A549 (cell line): ENCODE results near the gene CMBL. TPM values are rescaled to one million over a fixed set of nuclear protein-coding genes. Genes with fewer than 3 reads are reported as not detected.

Source experiments
- ATAC-seq, 2 experiments: fragments of 200-7000 bp in 1 of 2; fragments of >200 bp in 1 of 2; cut with Nextera tagmentation in 1 of 2; cut with Tn5 transposase in 1 of 2; 3 replicates each; pipeline versions ENCODE4 v1.8.0 to v1.9.1; 2018 to 2020; ENCODE audit warnings: mild to moderate bottlenecking in 1 of 2, moderate library complexity in 1 of 2
- CTCF ChIA-PET: fragments of 300-600 bp; sonication (Branson Sonifier 250); formaldehyde crosslinking; extraction: SDS; loops from one replicate; lab custom pipeline; 2021; ENCODE audit warnings: antibody characterized with exemption, inconsistent platforms; lab: Yijun Ruan, JAX
- POLR2A ChIA-PET: fragments of 350-600 bp; formaldehyde crosslinking; extraction: SDS; loops from one replicate; lab custom pipeline; 2021; ENCODE audit warnings: antibody characterized with exemption, inconsistent platforms; lab: Yijun Ruan, JAX
- DNase-seq, 2 experiments: peaks; one replicate each; pipeline versions ENCODE4 v3.0.0 to v3.0.0-alpha.2; 2011 to 2016; ENCODE audit warnings: low read depth in 1 of 2, low spot score in 1 of 2
- FAIRE-seq: peaks from 2 replicates; lab custom pipeline; 2011; peaks lifted over from hg19 to GRCh38; lab: Jason Lieb, UNC
- H3K27ac ChIP-seq, 2 experiments: fragments of >200 bp; sonication (Bioruptor Twin); formaldehyde crosslinking; 3 replicates each; pipeline ENCODE4 v1.5.1; 2016 to 2017
- H3K4me1 ChIP-seq: fragments of >200 bp; sonication (Bioruptor Twin); formaldehyde crosslinking; 3 replicates; pipeline ENCODE4 v1.6.1; 2016
- H3K4me2 ChIP-seq: fragments of >200 bp; sonication (Bioruptor Twin); formaldehyde crosslinking; 3 replicates; pipeline ENCODE4 v1.6.1; 2016
- H3K4me3 ChIP-seq: fragments of >200 bp; sonication (Bioruptor Twin); formaldehyde crosslinking; 3 replicates; pipeline ENCODE4 v1.5.1; 2016
- H3K9me3 ChIP-seq: fragments of >200 bp; sonication (Bioruptor Twin); formaldehyde crosslinking; 3 replicates; pipeline ENCODE4 v1.6.1; 2016
- CHD4 ChIP-seq: fragments of 200-600 bp; sonication (generic); IDR thresholded peaks from 2 replicates; pipeline ENCODE4 v1.6.1; 2016; ENCODE audit warnings: antibody characterized with exemption, mild to moderate bottlenecking, borderline replicate concordance
- EHMT2 ChIP-seq: fragments of 200-600 bp; sonication (generic); IDR thresholded peaks from 2 replicates; pipeline ENCODE4 v1.6.1; 2016; ENCODE audit warnings: antibody characterized with exemption, low read depth, mild to moderate bottlenecking, moderate library complexity
- ELK1 ChIP-seq: fragments of 150-350 bp; IDR thresholded peaks from 2 replicates; pipeline ENCODE4 v1.6.1; 2014; ENCODE audit warnings: low read depth, mild to moderate bottlenecking, low read length
- FOSB ChIP-seq: fragments of 250-450 bp; sonication (Bioruptor Pico); IDR thresholded peaks from 2 replicates; pipeline ENCODE4 v1.5.0; 2020; ENCODE audit warnings: mild to moderate bottlenecking, moderate library complexity
- FOXS1 ChIP-seq: fragments of 250-450 bp; sonication (Bioruptor Pico); IDR thresholded peaks from 2 replicates; pipeline ENCODE4 v1.5.0; 2020; ENCODE audit warnings: mild to moderate bottlenecking, moderate library complexity
- HDAC2 ChIP-seq: fragments of 200-600 bp; sonication (generic); IDR thresholded peaks from 2 replicates; pipeline ENCODE4 v1.6.1; 2016
- HES2 ChIP-seq: fragments of >200 bp; sonication (Bioruptor Twin); formaldehyde crosslinking; IDR thresholded peaks from 2 replicates; pipeline ENCODE4 v1.6.1; 2016
- HEYL ChIP-seq: fragments of 250-450 bp; sonication (Bioruptor Pico); IDR thresholded peaks from 2 replicates; pipeline ENCODE4 v1.8.0; 2021; ENCODE audit warnings: mild to moderate bottlenecking, moderate library complexity
- HOXB13 ChIP-seq: fragments of 250-450 bp; sonication (Bioruptor Pico); IDR thresholded peaks from 2 replicates; pipeline ENCODE4 v1.5.0; 2020; ENCODE audit warnings: low read depth, mild to moderate bottlenecking, moderate library complexity
- JUN ChIP-seq, 2 experiments: fragments of >200 bp; sonication (Bioruptor Twin); formaldehyde crosslinking; IDR thresholded peaks; 2 replicates in 1 of 2; 3 replicates in 1 of 2; pipeline ENCODE4 v1.6.1; 2016 to 2017
- JUNB ChIP-seq: fragments of >200 bp; sonication (Bioruptor Twin); formaldehyde crosslinking; IDR thresholded peaks from 2 replicates; pipeline ENCODE4 v1.6.1; 2016
- KDM1A ChIP-seq: fragments of 200-600 bp; sonication (generic); IDR thresholded peaks from 2 replicates; pipeline ENCODE4 v1.6.1; 2016; ENCODE audit warnings: low read depth, mild to moderate bottlenecking
- MAFK ChIP-seq: fragments of 450-650 bp; IDR thresholded peaks from 2 replicates; pipeline ENCODE4 v1.6.1; 2014; ENCODE audit not compliant: partially characterized antibody
- NFE2L2 ChIP-seq: fragments of 150-350 bp; conservative IDR thresholded peaks from 2 replicates; pipeline ENCODE4 v1.6.1; 2014; ENCODE audit warnings: low read length
- POLR2A ChIP-seq: IDR thresholded peaks from 2 replicates; pipeline ENCODE4 v1.6.1; 2012; ENCODE audit warnings: mild to moderate bottlenecking, low read length
- RARB ChIP-seq: fragments of 250-450 bp; sonication (Bioruptor Pico); IDR thresholded peaks from 2 replicates; pipeline ENCODE4 v1.8.0; 2021; ENCODE audit warnings: mild to moderate bottlenecking, moderate library complexity
- SMC3 ChIP-seq: fragments of >200 bp; sonication (Bioruptor Twin); formaldehyde crosslinking; IDR thresholded peaks from 3 replicates; pipeline ENCODE4 v1.6.1; 2018; ENCODE audit warnings: inconsistent platforms
- WGBS: methylation state at CpG from one replicate; pipeline ENCODE4 v1.1.6; 2017; ENCODE audit errors: missing lambda C conversion rate; 5-methylcytosine and 5-hydroxymethylcytosine counted together
- polyA plus RNA-seq, 4 experiments: library from polyadenylated mRNA; depleted of rRNA in 3 of 4; stranded (reverse); fragments of >200 nt; fragmentation: RNase III in 1 of 4; extraction: RNeasy Plus Mini Kit Qiagen cat#74134 plus additional on column Dnase treatment in 1 of 4; gene quantifications; 2 replicates in 3 of 4; 3 replicates in 1 of 4; pipeline ENCODE4 v1.2.3, GENCODE V29; 2011 to 2017
- TF ChIP-seq, protein P1 (sequence below): fragments of 200-600 bp; sonication (generic); IDR thresholded peaks from 2 replicates; pipeline ENCODE4 v1.6.1; 2016; ENCODE audit warnings: antibody characterized with exemption, mild to moderate bottlenecking, moderate library complexity
- TF ChIP-seq, protein P2 (sequence below): IDR thresholded peaks from 2 replicates; pipeline ENCODE4 v1.6.1; 2012

CMBL gene
- polyA plus RNA-seq, 2 of the 4 experiments (the other 2 are of a cell fraction), result 23.5 to 32.6 TPM

DNA sequence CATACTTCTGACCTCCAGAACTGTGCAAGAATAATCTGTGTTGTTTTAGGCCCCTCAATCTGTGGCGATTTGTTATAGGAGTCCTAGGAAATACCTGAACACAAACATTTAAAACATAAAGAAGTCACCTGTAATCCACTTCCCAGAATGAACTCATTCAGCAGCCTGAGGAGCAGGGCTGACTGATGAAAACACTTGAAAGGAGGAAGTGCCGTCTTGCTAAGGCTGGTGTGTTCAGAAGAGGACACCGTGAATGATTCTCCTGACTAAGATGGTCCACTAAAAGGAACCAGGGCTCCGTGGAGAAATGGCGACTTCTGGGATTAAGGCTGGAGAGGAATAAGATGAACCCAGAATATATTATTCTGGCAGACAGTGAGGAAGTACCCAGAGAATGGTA, 27.1 kb upstream of the CMBL start (continued):
- TF ChIP-seq, protein P1, sequence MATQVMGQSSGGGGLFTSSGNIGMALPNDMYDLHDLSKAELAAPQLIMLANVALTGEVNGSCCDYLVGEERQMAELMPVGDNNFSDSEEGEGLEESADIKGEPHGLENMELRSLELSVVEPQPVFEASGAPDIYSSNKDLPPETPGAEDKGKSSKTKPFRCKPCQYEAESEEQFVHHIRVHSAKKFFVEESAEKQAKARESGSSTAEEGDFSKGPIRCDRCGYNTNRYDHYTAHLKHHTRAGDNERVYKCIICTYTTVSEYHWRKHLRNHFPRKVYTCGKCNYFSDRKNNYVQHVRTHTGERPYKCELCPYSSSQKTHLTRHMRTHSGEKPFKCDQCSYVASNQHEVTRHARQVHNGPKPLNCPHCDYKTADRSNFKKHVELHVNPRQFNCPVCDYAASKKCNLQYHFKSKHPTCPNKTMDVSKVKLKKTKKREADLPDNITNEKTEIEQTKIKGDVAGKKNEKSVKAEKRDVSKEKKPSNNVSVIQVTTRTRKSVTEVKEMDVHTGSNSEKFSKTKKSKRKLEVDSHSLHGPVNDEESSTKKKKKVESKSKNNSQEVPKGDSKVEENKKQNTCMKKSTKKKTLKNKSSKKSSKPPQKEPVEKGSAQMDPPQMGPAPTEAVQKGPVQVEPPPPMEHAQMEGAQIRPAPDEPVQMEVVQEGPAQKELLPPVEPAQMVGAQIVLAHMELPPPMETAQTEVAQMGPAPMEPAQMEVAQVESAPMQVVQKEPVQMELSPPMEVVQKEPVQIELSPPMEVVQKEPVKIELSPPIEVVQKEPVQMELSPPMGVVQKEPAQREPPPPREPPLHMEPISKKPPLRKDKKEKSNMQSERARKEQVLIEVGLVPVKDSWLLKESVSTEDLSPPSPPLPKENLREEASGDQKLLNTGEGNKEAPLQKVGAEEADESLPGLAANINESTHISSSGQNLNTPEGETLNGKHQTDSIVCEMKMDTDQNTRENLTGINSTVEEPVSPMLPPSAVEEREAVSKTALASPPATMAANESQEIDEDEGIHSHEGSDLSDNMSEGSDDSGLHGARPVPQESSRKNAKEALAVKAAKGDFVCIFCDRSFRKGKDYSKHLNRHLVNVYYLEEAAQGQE, result no peak
- TF ChIP-seq RARB (no peak), FOXS1 (no peak)

DNA sequence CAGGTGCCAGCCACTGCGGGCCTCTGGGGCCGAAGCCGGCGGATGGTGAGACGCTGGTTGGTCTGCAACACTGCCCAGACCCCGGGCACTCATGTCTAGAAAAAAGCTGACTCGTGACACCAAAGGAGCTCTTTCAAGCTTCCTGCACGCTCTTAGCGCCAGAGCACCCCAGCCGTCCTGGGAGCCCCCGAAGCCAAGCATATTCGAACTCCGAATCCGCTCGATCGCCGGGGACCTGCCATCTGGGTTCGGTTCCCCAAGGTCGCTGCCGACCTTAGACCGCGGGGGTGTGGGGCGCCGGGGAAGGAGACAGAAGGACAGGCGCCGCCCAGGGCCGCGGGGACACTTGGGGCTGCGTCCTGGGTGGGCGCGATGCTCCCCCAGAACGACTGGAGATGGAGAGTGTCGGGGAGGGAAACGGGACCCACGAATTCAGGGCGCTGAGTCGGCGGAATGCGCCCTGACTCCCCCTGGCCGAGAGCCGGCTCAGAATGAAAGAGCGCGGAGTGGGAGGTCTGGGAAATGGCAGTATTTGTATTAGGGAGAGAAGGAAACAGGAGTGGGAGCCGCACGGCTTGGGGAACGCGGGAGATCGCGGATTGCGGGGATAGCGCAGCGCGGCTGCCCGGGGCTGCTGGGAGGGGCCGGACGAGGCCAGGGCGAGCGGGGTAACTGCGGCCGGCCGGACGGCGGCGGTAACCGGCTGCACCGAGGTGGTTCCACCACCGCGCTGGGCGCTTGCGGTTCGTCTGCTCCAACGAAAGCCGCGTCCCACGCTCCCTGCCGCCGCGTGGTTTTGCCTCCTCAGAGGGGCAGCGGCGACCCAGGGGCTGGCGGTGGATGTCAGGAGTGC, 25.7 kb upstream of the CMBL start:
- Histone ChIP-seq H3K4me1 (peaks cover 22% of the 10 kb centered on the region; the same call in 2 of the 3 replicates), H3K4me2 (peak overlapping the region; percentile 71), H3K4me3 (peak overlapping the region; percentile 67), H3K27ac (peak overlapping the region; percentile 73 to 91), H3K9me3 (no peaks in the 10 kb centered on the region)
- ChIA-PET CTCF (interaction anchor here (1.0 kb wide), 1 partner anchor 20 kb away, joined by 3 read pairs; no protein-coding TSS in a partner anchor), POLR2A (interaction anchor here (1.8 kb wide), 1 partner anchor 20 kb away, joined by 5 read pairs; the partner anchor contains the start of gene MARCHF6)
- no peak for FAIRE-seq
- WGBS, result 4% methylated on average over 62 of the region's 81 CpGs
- TF ChIP-seq KDM1A (no peak), CHD4 (no peak), RARB (no peak), NFE2L2 (no peak), SMC3 (0 out of 3 replicates have a peak, but pooled peaks have one; percentile 7), EHMT2 (no peak), HES2 (no peak), MAFK (peak; percentile 84), FOSB (CRISPR knock-in tag) (no peak)
- peak; percentile 90 to 93 for ATAC-seq
- peak; percentile 29 to 48 for DNase-seq

DNA sequence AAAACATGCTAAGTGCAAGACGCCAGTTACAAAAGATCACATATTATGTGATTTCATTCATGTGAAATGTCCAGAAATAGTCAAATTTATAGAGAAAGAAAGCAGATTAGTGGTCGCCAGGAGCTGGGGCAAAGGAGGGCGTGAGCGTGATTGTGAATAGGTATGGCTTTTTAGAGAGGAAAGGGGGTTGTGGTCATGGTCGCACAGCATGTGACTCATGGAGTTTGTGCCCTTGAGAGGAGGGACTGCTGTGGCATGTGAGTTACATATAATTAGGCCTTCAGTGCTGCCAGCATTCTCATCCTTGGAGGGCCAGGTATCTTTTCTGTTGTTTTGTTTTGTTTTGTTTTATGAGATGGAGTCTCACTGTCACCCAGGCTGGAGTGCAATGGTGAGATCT, 24.6 kb upstream of the CMBL start:
- no peak for FAIRE-seq
- POLR2A ChIA-PET, result interaction anchor here (4.0 kb wide), 1 partner anchor 21 kb away, joined by 19 read pairs; the partner anchor contains the start of gene MARCHF6
- H3K4me1 ChIP-seq, result peaks cover 22% of the 10 kb centered on the region; the same call in 2 of the 3 replicates
- H3K9me3 ChIP-seq, result no peaks in the 10 kb centered on the region
- WGBS, result 88% methylated on average over 5 of the region's 5 CpGs
- H3K4me3 ChIP-seq, result no peak overlapping the region
- ATAC-seq, result no peak
- DNase-seq, result no peak
- TF ChIP-seq HOXB13 (no peak), ELK1 (no peak), KDM1A (no peak), HEYL (CRISPR knock-in tag) (no peak), JUNB (no peak), POLR2A (no peak), EHMT2 (no peak), NFE2L2 (no peak), HDAC2 (no peak), JUN (IDR thresholded peaks at IDR 0.05) (no peak)
- TF ChIP-seq, protein P2, sequence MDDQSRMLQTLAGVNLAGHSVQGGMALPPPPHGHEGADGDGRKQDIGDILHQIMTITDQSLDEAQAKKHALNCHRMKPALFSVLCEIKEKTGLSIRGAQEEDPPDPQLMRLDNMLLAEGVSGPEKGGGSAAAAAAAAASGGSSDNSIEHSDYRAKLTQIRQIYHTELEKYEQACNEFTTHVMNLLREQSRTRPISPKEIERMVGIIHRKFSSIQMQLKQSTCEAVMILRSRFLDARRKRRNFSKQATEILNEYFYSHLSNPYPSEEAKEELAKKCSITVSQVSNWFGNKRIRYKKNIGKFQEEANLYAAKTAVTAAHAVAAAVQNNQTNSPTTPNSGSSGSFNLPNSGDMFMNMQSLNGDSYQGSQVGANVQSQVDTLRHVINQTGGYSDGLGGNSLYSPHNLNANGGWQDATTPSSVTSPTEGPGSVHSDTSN, result no peak
- no peak overlapping the region for H3K4me2 ChIP-seq
- no peak overlapping the region for H3K27ac ChIP-seq
- CTCF ChIA-PET, result no interaction called here
